H1 (cell line): ENCODE data around the gene MAJIN.

ENCODE experiments used
- ATF3 ChIP-seq: IDR thresholded peaks from 2 replicates; pipeline ENCODE4 v1.6.1; 2011; ENCODE audit warnings: low read depth, mild to moderate bottlenecking, low read length; ENCODE audit not compliant: insufficient read depth
- CBX5 ChIP-seq: fragments of 300-800, 300-1000 bp; sonication (generic); IDR thresholded peaks from 2 replicates; pipeline ENCODE4 v1.7.1; 2016; ENCODE audit warnings: antibody characterized with exemption, low read length, low read depth
- CTCF ChIP-seq, 3 experiments: IDR thresholded peaks; 1 replicate in 2 of 3; 2 replicates in 1 of 3; pipeline versions ENCODE4 v1.5.1 to v1.6.1; 2011; ENCODE audit warnings: low read length in 3 of 3, mild to moderate bottlenecking in 3 of 3, inconsistent platforms in 2 of 3, low read depth in 1 of 3, moderate library complexity in 1 of 3; ENCODE audit not compliant: insufficient read depth in 1 of 3; ENCODE audit errors: control extremely low read depth in 1 of 3
- EP300 ChIP-seq, 2 experiments: IDR thresholded peaks; 1 replicate in 1 of 2; 2 replicates in 1 of 2; pipeline ENCODE4 v1.6.1; 2011 to 2012; ENCODE audit warnings: low read depth in 2 of 2, low read length in 2 of 2, mild to moderate bottlenecking in 2 of 2, borderline replicate concordance in 1 of 2, inconsistent platforms in 1 of 2, moderate library complexity in 1 of 2
- EZH2 ChIP-seq: fragments of 200-600 bp; sonication (generic); IDR thresholded peaks from 2 replicates; pipeline ENCODE4 v1.7.1; 2012; ENCODE audit warnings: low read depth, mild to moderate bottlenecking, moderate library complexity, low read length, inconsistent platforms; ENCODE audit not compliant: severe bottlenecking
- KDM1A ChIP-seq: fragments of 200-600, 300-600 bp; sonication (generic); IDR thresholded peaks from 2 replicates; pipeline ENCODE4 v1.7.1; 2016; ENCODE audit warnings: mild to moderate bottlenecking, low read length, borderline replicate concordance
- RXRA ChIP-seq: IDR thresholded peaks from 2 replicates; pipeline ENCODE4 v1.6.1; 2011; ENCODE audit warnings: low read depth, mild to moderate bottlenecking, low read length, moderate library complexity; ENCODE audit not compliant: insufficient read depth
- TAF7 ChIP-seq: optimal IDR thresholded peaks from 2 replicates; pipeline ENCODE3; 2011; ENCODE audit warnings: low read depth, mild to moderate bottlenecking, inconsistent platforms, low read length, moderate library complexity, borderline replicate concordance
- USF2 ChIP-seq: IDR thresholded peaks from 2 replicates; pipeline ENCODE4 v1.6.1; 2011; ENCODE audit warnings: low read length, improper control_type of control experiment

GRCh38 chr11:64960719-64961118 is 11.2 kb downstream of the MAJIN start:
- TF ChIP-seq EZH2, result no peak
- no peak for TF ChIP-seq CTCF (IDR thresholded peaks at IDR 0.05; ENCODE audit: control extremely low read depth in 1 of 3, insufficient read depth in 1 of 3, low read depth in 1 of 3, low read length in 3 of 3)
- TF ChIP-seq RXRA, result no peak
- TF ChIP-seq KDM1A, result no peak
- TF ChIP-seq ATF3, result no peak
- no peak for TF ChIP-seq TAF7
- TF ChIP-seq USF2, result no peak
- no peak for TF ChIP-seq CBX5
- TF ChIP-seq EP300 (IDR thresholded peaks at IDR 0.05; ENCODE audit: borderline replicate concordance in 1 of 2, low read depth in 2 of 2, low read length in 2 of 2), result no peak
